HG03457 (cell line): Measurements from ENCODE around the gene RNF31.

Experiments used
- ATAC-seq: cut with Tn5 transposase; IDR thresholded peaks from one replicate; pipeline ENCODE4 v1.9.1; 2021; ENCODE audit warnings: moderate number of reproducible peaks; ENCODE audit not compliant: unreplicated experiment

The RNF31 gene

GRCh38 chr14:24181371-24182077 lies 34.2 kb downstream of the RNF31 start:
- ATAC-seq: no peak

- no peak for ATAC-seq
These were observed 35.0 kb downstream of the RNF31 start for GRCh38 chr14:24182110-24182882.

GRCh38 chr14:24183014-24183481 lies 35.8 kb downstream of the RNF31 start:
- no peak for ATAC-seq

GRCh38 chr14:24184104-24184970 lies 37.0 kb downstream of the RNF31 start:
- ATAC-seq: no peak

GRCh38 chr14:24185026-24185425 lies 37.7 kb downstream of the RNF31 start:
- ATAC-seq: no peak

GRCh38 chr14:24185741-24186140 lies 38.4 kb downstream of the RNF31 start:
- ATAC-seq: no peak

GRCh38 chr14:24186831-24187538 lies 39.7 kb downstream of the RNF31 start:
- no peak for ATAC-seq

GRCh38 chr14:24187539-24187915 lies 40.2 kb downstream of the RNF31 start:
- no peak for ATAC-seq

- peak; percentile 68 for ATAC-seq
These were observed 41.2 kb downstream of the RNF31 start, which contains the start of gene IPO4 for GRCh38 chr14:24188251-24189058. IPO4 (minus strand) TSS chr14:24188816; CDS start chr14:24188787, 29 bp downstream.

- ATAC-seq: no peak
These were observed 41.7 kb downstream of the RNF31 start for GRCh38 chr14:24189059-24189375.

- no peak for ATAC-seq
These were observed 42.2 kb downstream of the RNF31 start for GRCh38 chr14:24189460-24189859.

GRCh38 chr14:24190416-24190815 lies 43.1 kb downstream of the RNF31 start:
- no peak for ATAC-seq

- ATAC-seq: no peak
These were observed 45.6 kb downstream of the RNF31 start for GRCh38 chr14:24192933-24193332.

GRCh38 chr14:24194186-24194872 lies 47.0 kb downstream of the RNF31 start:
- no peak for ATAC-seq

- no peak for ATAC-seq
These were observed 47.5 kb downstream of the RNF31 start for GRCh38 chr14:24194873-24195185.

- peak; percentile 57 for ATAC-seq
These were observed 48.1 kb downstream of the RNF31 start, which contains the start of gene TM9SF1 for GRCh38 chr14:24195186-24196070. TM9SF1 (minus strand) TSS chr14:24195441; CDS start chr14:24195019, 422 bp downstream.

- ATAC-seq: no peak
These were observed 49.1 kb downstream of the RNF31 start for GRCh38 chr14:24196071-24197055.
